ENCODE measurements around the gene SYP. TPM values are rescaled to one million over a fixed set of nuclear protein-coding genes. Genes with fewer than 3 reads are reported as not detected.
A peak's percentile ranks its signal among the peaks of the same experiment; 100 is the strongest.
"Not testable (repeated sequence)": the region's sequence is repeated elsewhere in the genome, so short reads cannot be mapped to it uniquely, and the experiment has no call there.

SYP gene
- total RNA-seq, 1 experiment from 2014 or later: 0.75 TPM

DNA sequence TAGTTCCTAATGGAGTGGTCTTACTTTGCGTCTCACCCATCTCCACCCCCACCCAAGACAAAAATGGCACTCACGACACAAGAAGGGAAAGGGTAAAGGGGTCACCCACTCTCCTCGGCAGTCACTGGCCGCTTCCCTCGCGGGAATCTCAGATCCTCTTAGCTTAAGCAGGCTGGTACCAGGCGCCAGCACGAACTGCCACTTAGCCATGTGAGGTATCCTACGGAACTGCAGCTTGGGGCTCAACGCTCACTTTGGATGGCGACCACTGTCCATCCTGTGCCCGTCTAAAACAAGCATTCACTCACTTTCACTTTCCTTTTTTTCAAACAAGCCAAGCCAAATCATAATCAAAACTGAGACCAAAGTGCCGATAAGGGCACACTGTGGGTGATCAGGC is 52.1 kb downstream of the SYP start:
- H3K9me3 Mint-ChIP-seq (ENCODE audit: unreplicated experiment): peaks cover 8% of the 10 kb centered on the region
- no peaks in the 10 kb centered on the region for H3K4me1 Mint-ChIP-seq (ENCODE audit: insufficient read depth, unreplicated experiment)
- ChIA-PET CTCF (interaction anchor here (0.7 kb wide), 1 partner anchor 1655 kb away, joined by 4 read pairs; no protein-coding TSS in a partner anchor), POLR2A (no interaction called here)
- TF ChIP-seq CTCF (IDR thresholded peaks at IDR 0.05; ENCODE audit: unreplicated experiment): no peak
- no peak for DNase-seq (ENCODE audit: unreplicated experiment)
- H3K27ac Mint-ChIP-seq (ENCODE audit: low read depth, unreplicated experiment): peak overlapping the region; percentile 23
- H3K4me3 Mint-ChIP-seq (ENCODE audit: unreplicated experiment): no peak overlapping the region
- no peaks in the 10 kb centered on the region for H3K36me3 Mint-ChIP-seq (ENCODE audit: insufficient read depth, unreplicated experiment)
- H3K27me3 Mint-ChIP-seq (ENCODE audit: insufficient read depth, unreplicated experiment): no peaks in the 10 kb centered on the region
- intact Hi-C loops (cut with micrococcal nuclease): no loop called here
- no TSS peak for BruUV-seq (replicated peaks)

GRCh38 chrX:49147282-49147681 is 52.7 kb downstream of the SYP start:
- Mint-ChIP-seq H3K27ac (ENCODE audit: low read depth, unreplicated experiment) (no peak overlapping the region), H3K9me3 (ENCODE audit: unreplicated experiment) (peaks cover 8% of the 10 kb centered on the region), H3K27me3 (ENCODE audit: insufficient read depth, unreplicated experiment) (no peaks in the 10 kb centered on the region), H3K4me3 (ENCODE audit: unreplicated experiment) (no peak overlapping the region), H3K4me1 (ENCODE audit: insufficient read depth, unreplicated experiment) (no peaks in the 10 kb centered on the region), H3K36me3 (ENCODE audit: insufficient read depth, unreplicated experiment) (no peaks in the 10 kb centered on the region)
- POLR2A ChIA-PET: no interaction called here
- no peak for TF ChIP-seq CTCF (IDR thresholded peaks at IDR 0.05; ENCODE audit: unreplicated experiment)
- DNase-seq (ENCODE audit: unreplicated experiment): no peak
- CTCF ChIA-PET: no interaction called here
- intact Hi-C loops (cut with micrococcal nuclease): no loop called here
- no TSS peak for BruUV-seq (replicated peaks)

GRCh38 chrX:49143154-49143553 is 56.8 kb downstream of the SYP start:
- H3K4me1 Mint-ChIP-seq (ENCODE audit: insufficient read depth, unreplicated experiment); H3K27ac Mint-ChIP-seq (ENCODE audit: low read depth, unreplicated experiment); H3K4me3 Mint-ChIP-seq (ENCODE audit: unreplicated experiment); DNase-seq (ENCODE audit: unreplicated experiment); H3K36me3 Mint-ChIP-seq (ENCODE audit: insufficient read depth, unreplicated experiment); intact Hi-C loops (cut with micrococcal nuclease); H3K27me3 Mint-ChIP-seq (ENCODE audit: insufficient read depth, unreplicated experiment); POLR2A ChIA-PET; BruUV-seq (replicated peaks): not testable (repeated sequence)
- peaks cover 12% of the 10 kb centered on the region for H3K9me3 Mint-ChIP-seq (ENCODE audit: unreplicated experiment)
- CTCF ChIA-PET: interaction anchor here (0.8 kb wide), 1 partner anchor 13 kb away, joined by 3 read pairs; no protein-coding TSS in a partner anchor

DNA sequence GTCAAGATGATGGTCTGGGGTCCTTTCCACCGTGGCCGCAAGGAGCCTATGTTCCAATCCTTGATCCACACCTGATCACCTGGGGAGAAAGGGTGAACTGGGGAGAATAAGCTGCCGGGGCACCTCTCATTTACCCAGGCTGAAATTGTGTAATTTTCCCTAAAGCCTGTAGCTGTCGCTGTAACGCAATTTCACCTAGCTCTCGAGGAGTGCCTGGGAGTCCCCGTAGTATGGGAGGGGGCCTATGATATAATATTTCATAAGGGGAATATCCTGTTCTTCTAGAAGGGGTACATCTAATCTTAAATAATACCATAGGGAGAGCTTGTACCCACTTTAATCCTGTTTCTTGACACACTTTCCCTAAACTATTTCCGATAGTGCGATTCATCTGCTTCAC is 57.7 kb downstream of the SYP start:
- intact Hi-C loops (cut with micrococcal nuclease); H3K27ac Mint-ChIP-seq (ENCODE audit: low read depth, unreplicated experiment); DNase-seq (ENCODE audit: unreplicated experiment); H3K4me1 Mint-ChIP-seq (ENCODE audit: insufficient read depth, unreplicated experiment); BruUV-seq (replicated peaks); H3K36me3 Mint-ChIP-seq (ENCODE audit: insufficient read depth, unreplicated experiment); H3K4me3 Mint-ChIP-seq (ENCODE audit: unreplicated experiment); H3K27me3 Mint-ChIP-seq (ENCODE audit: insufficient read depth, unreplicated experiment): not testable (repeated sequence)
- CTCF ChIA-PET: interaction anchor here (0.8 kb wide), 1 partner anchor 13 kb away, joined by 3 read pairs; no protein-coding TSS in a partner anchor
- POLR2A ChIA-PET: interaction anchor here (0.8 kb wide), 1 partner anchor 14 kb away, joined by 4 read pairs; no protein-coding TSS in a partner anchor
- H3K9me3 Mint-ChIP-seq (ENCODE audit: unreplicated experiment): peaks cover 12% of the 10 kb centered on the region

DNA sequence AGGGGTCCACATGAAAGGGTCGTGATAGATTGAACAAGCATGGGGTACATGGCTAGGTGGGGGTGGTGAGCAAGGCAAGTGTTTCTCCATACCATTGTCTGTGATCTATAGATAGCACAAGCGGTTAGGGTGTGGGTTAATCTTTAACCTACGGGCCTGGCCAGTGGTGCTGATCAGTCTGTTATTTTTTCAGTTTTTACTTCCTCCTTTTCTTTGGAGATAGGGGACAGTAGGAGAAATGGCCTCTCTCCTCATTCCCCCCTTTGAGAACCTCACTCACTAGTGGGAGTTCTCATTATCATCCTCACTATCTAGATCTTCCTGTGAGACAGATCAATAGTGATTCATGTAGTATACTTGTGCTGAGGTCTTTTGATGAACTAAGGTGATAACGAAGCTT is 60.3 kb downstream of the SYP start:
- H3K4me1 Mint-ChIP-seq (ENCODE audit: insufficient read depth, unreplicated experiment): no peaks in the 10 kb centered on the region
- no peak for TF ChIP-seq CTCF (IDR thresholded peaks at IDR 0.05; ENCODE audit: unreplicated experiment)
- ChIA-PET CTCF (interaction anchor here (1.9 kb wide), 1 partner anchor 16 kb away, joined by 7 read pairs; no protein-coding TSS in a partner anchor), POLR2A (no interaction called here)
- H3K9me3 Mint-ChIP-seq (ENCODE audit: unreplicated experiment): peaks cover 12% of the 10 kb centered on the region
- no TSS peak for BruUV-seq (replicated peaks)
- peak; percentile 8 for DNase-seq (ENCODE audit: unreplicated experiment)
- H3K27ac Mint-ChIP-seq (ENCODE audit: low read depth, unreplicated experiment): no peak overlapping the region
- no peaks in the 10 kb centered on the region for H3K36me3 Mint-ChIP-seq (ENCODE audit: insufficient read depth, unreplicated experiment)
- H3K27me3 Mint-ChIP-seq (ENCODE audit: insufficient read depth, unreplicated experiment): no peaks in the 10 kb centered on the region
- H3K4me3 Mint-ChIP-seq (ENCODE audit: unreplicated experiment): no peak overlapping the region
- intact Hi-C loops (cut with micrococcal nuclease): no loop called here

Other genes with a start within 250 kb of the SYP start
- 35.1 and 38.7 TPM in 2 replicates for gene OTUD5, start 242.6 kb downstream of the SYP start, total RNA-seq (2022)
- 0.86 and 1.8 TPM in 2 replicates for gene KCND1, start 228.3 kb downstream of the SYP start, total RNA-seq (2022)
- 49.6 and 51.0 TPM in 2 replicates for gene GRIPAP1, start 197.9 kb downstream of the SYP start, total RNA-seq (2022)
- gene TFE3, start 156.8 kb downstream of the SYP start, total RNA-seq (2022): 45.3 and 71.7 TPM in 2 replicates
- 10.3 and 14.4 TPM in 2 replicates for gene CCDC120, start 141.2 kb downstream of the SYP start, total RNA-seq (2022)
- 32.1 and 34.5 TPM in 2 replicates for gene PRAF2, start 126.2 kb downstream of the SYP start, total RNA-seq (2022)
- gene WDR45, start 120.3 kb downstream of the SYP start, total RNA-seq (2022): 93.0 and 96.9 TPM in 2 replicates
- 22.0 and 24.4 TPM in 2 replicates for gene GPKOW, start 76.5 kb downstream of the SYP start, total RNA-seq (2022)
- 0.52 and 0.84 TPM in 2 replicates for gene MAGIX, start 37.4 kb downstream of the SYP start, total RNA-seq (2022)
- gene PLP2, start 28.3 kb downstream of the SYP start, total RNA-seq (2022): 292 and 308 TPM in 2 replicates
- gene PRICKLE3, start 13.8 kb downstream of the SYP start, total RNA-seq (2022): 14.5 and 15.7 TPM in 2 replicates
- gene CACNA1F, start 33.1 kb upstream of the SYP start, total RNA-seq (2022): not detected in 2 replicates
- gene CCDC22, start 35.3 kb upstream of the SYP start, total RNA-seq (2022): 11.0 and 11.5 TPM in 2 replicates
- 0.26 and 0.32 TPM in 2 replicates for gene FOXP3, start 64.5 kb upstream of the SYP start, total RNA-seq (2022)
- 7.0 and 9.1 TPM in 2 replicates for gene PPP1R3F, start 69.6 kb upstream of the SYP start, total RNA-seq (2022)
- gene GAGE10, start 103.5 kb upstream of the SYP start, total RNA-seq (2022): not detected in 2 replicates
- not detected in 2 replicates for gene GAGE12J, start 121.8 kb upstream of the SYP start, total RNA-seq (2022)
- gene GAGE13, start 131.4 kb upstream of the SYP start, total RNA-seq (2022): not detected in 2 replicates

All from MCF 10A (cell line).